Measurements from ENCODE around the gene SLC25A21.

Gene SLC25A21

GRCh38 chr14:36756226-36756625 is 416.2 kb downstream of the SLC25A21 start:
- TF ChIP-seq ZNF565 (CRISPR knock-in tag; conservative IDR thresholded peaks at IDR 0.05; ENCODE audit: low read depth) = no peak
- TF ChIP-seq BACH2 (CRISPR knock-in tag; IDR thresholded peaks at IDR 0.05; ENCODE audit: borderline replicate concordance) = no peak
- no peak for TF ChIP-seq OSR1 (CRISPR knock-in tag; IDR thresholded peaks at IDR 0.05)
- TF ChIP-seq ZC3H10 (CRISPR knock-in tag; IDR thresholded peaks at IDR 0.05) = no peak
- TF ChIP-seq PATZ1 (CRISPR knock-in tag; IDR thresholded peaks at IDR 0.05; ENCODE audit: borderline replicate concordance) = no peak
- TF ChIP-seq ZFP30 (CRISPR knock-in tag; IDR thresholded peaks at IDR 0.05) = no peak
- no peak for TF ChIP-seq CSRNP3 (CRISPR knock-in tag; IDR thresholded peaks at IDR 0.05)
- TF ChIP-seq GLIS3 (CRISPR knock-in tag; IDR thresholded peaks at IDR 0.05) = no peak
- no peak for TF ChIP-seq CREB5 (CRISPR knock-in tag; IDR thresholded peaks at IDR 0.05; ENCODE audit: low read depth)
- no peak for TF ChIP-seq ESRRG (CRISPR knock-in tag; IDR thresholded peaks at IDR 0.05)
- no peak for TF ChIP-seq ZFP3 (CRISPR knock-in tag; IDR thresholded peaks at IDR 0.05)
- TF ChIP-seq ZNF8 (CRISPR knock-in tag; IDR thresholded peaks at IDR 0.05) = no peak
- ATAC-seq = no peak

GRCh38 chr14:36755756-36756155 is 416.6 kb downstream of the SLC25A21 start:
- no peak for ATAC-seq
- no peak for TF ChIP-seq RARB (CRISPR knock-in tag; IDR thresholded peaks at IDR 0.05)
- TF ChIP-seq ISL1 (CRISPR knock-in tag; IDR thresholded peaks at IDR 0.05) = no peak
- no peak for TF ChIP-seq ZC3H10 (CRISPR knock-in tag; IDR thresholded peaks at IDR 0.05)
- TF ChIP-seq BACH2 (CRISPR knock-in tag; IDR thresholded peaks at IDR 0.05; ENCODE audit: borderline replicate concordance) = no peak
- no peak for TF ChIP-seq ZFP30 (CRISPR knock-in tag; IDR thresholded peaks at IDR 0.05)
- no peak for TF ChIP-seq CSRNP3 (CRISPR knock-in tag; IDR thresholded peaks at IDR 0.05)
- no peak for TF ChIP-seq ARNTL (CRISPR knock-in tag; IDR thresholded peaks at IDR 0.05; ENCODE audit: borderline replicate concordance, low read depth)
- TF ChIP-seq TSHZ2 (CRISPR knock-in tag; IDR thresholded peaks at IDR 0.05) = no peak
- TF ChIP-seq TOX (CRISPR knock-in tag; IDR thresholded peaks at IDR 0.05; ENCODE audit: borderline replicate concordance) = no peak
- TF ChIP-seq PPARA (CRISPR knock-in tag; IDR thresholded peaks at IDR 0.05; ENCODE audit: borderline replicate concordance) = no peak
- no peak for TF ChIP-seq ZNF8 (CRISPR knock-in tag; IDR thresholded peaks at IDR 0.05)
- no peak for TF ChIP-seq ESRRG (CRISPR knock-in tag; IDR thresholded peaks at IDR 0.05)
- TF ChIP-seq OSR1 (CRISPR knock-in tag; IDR thresholded peaks at IDR 0.05) = no peak

- no peak for ATAC-seq
- TF ChIP-seq TSHZ2 (CRISPR knock-in tag; IDR thresholded peaks at IDR 0.05) (no peak), ESRRG (CRISPR knock-in tag; IDR thresholded peaks at IDR 0.05) (no peak), OSR1 (CRISPR knock-in tag; IDR thresholded peaks at IDR 0.05) (no peak), TCF4 (CRISPR knock-in tag; IDR thresholded peaks at IDR 0.05; ENCODE audit: borderline replicate concordance) (no peak), SNAI2 (CRISPR knock-in tag; IDR thresholded peaks at IDR 0.05) (no peak), PPARA (CRISPR knock-in tag; IDR thresholded peaks at IDR 0.05; ENCODE audit: borderline replicate concordance) (no peak), ZFP30 (CRISPR knock-in tag; IDR thresholded peaks at IDR 0.05) (no peak), ISL1 (CRISPR knock-in tag; IDR thresholded peaks at IDR 0.05) (no peak), CREB5 (CRISPR knock-in tag; IDR thresholded peaks at IDR 0.05; ENCODE audit: low read depth) (no peak), ZFP3 (CRISPR knock-in tag; IDR thresholded peaks at IDR 0.05) (no peak), ZC3H10 (CRISPR knock-in tag; IDR thresholded peaks at IDR 0.05) (no peak), ZNF8 (CRISPR knock-in tag; IDR thresholded peaks at IDR 0.05) (no peak), POU6F1 (CRISPR knock-in tag; IDR thresholded peaks at IDR 0.05; ENCODE audit: borderline replicate concordance, low read depth) (no peak)
Observed at GRCh38 chr14:36751920-36752319, 420.5 kb downstream of the SLC25A21 start.
